ENCODE results near the gene SMARCC1.

Gene SMARCC1

GRCh38 chr3:47802734-47803479, 21.2 kb upstream of the SMARCC1 start, which contains the start of gene DHX30:
Gene DHX30, plus strand, starts transcription at chr3:47803138. Its CDS starts 7,546 bp downstream, at chr3:47810684.
- H3K9me3 ChIP-seq (ENCODE audit: control insufficient read depth, insufficient read depth, low read depth, low read length) = no peaks in the 10 kb centered on the region
- H3K27ac ChIP-seq (ENCODE audit: extremely low read depth, low read depth, low read length) = peak within 1 kb of the TSS; percentile 86
- no peaks in the 10 kb centered on the region for H3K4me1 ChIP-seq (ENCODE audit: control insufficient read depth, insufficient read depth, low read length)
- peaks cover 12 to 20% of the 10 kb centered on the region in 2 experiments; a peak in 2 of 3 replicates for H3K36me3 ChIP-seq (ENCODE audit: control insufficient read depth in 2 of 2, insufficient read depth in 1 of 2, low read length in 2 of 2)
- CTCF ChIA-PET = interaction anchor here (0.6 kb wide), 1 partner anchor 281 kb away, joined by 3 read pairs; no protein-coding TSS in a partner anchor
- POLR2A ChIA-PET = interaction anchor here (0.5 to 1.9 kb wide), 5 partner anchors 13 to 382 kb away, joined by 3 to 4 read pairs (median 3); no protein-coding TSS in a partner anchor
- peak within 1 kb of the TSS; percentile 76 for H3K4me3 ChIP-seq (ENCODE audit: low read depth, low read length)
- TF ChIP-seq ZBTB48 (tag by site-specific recombination; IDR thresholded peaks at IDR 0.05) (no peak), ZEB2 (tag by site-specific recombination; IDR thresholded peaks at IDR 0.05) (0 out of 2 replicates have a peak, but pooled peaks have one; percentile 7), ZNF623 (tag by site-specific recombination; IDR thresholded peaks at IDR 0.05) (no peak), ZNF658 (tag by site-specific recombination; IDR thresholded peaks at IDR 0.05) (no peak), ZNF133 (tag by site-specific recombination; IDR thresholded peaks at IDR 0.05) (no peak), HOXA7 (CRISPR knock-in tag; IDR thresholded peaks at IDR 0.05; ENCODE audit: borderline replicate concordance) (no peak), ZNF24 (tag by site-specific recombination; IDR thresholded peaks at IDR 0.05) (no peak), ZBTB8A (tag by site-specific recombination; IDR thresholded peaks at IDR 0.05) (peak; percentile 50; the same call in 1 of the 2 replicates), ZNF114 (tag by site-specific recombination; IDR thresholded peaks at IDR 0.05) (no peak), ZSCAN18 (tag by site-specific recombination; IDR thresholded peaks at IDR 0.05) (no peak), PATZ1 (tag by site-specific recombination; IDR thresholded peaks at IDR 0.05) (no peak), ZXDB (tag by site-specific recombination; IDR thresholded peaks at IDR 0.05) (0 out of 2 replicates have a peak, but pooled peaks have one; percentile 6), ZNF146 (tag by site-specific recombination; IDR thresholded peaks at IDR 0.05) (no peak), ZSCAN16 (tag by site-specific recombination; IDR thresholded peaks at IDR 0.05) (peak; percentile 98), ZNF404 (tag by site-specific recombination; IDR thresholded peaks at IDR 0.05) (no peak), ZBTB10 (tag by site-specific recombination; IDR thresholded peaks at IDR 0.05) (no peak), ZNF174 (tag by site-specific recombination; IDR thresholded peaks at IDR 0.05) (no peak), ZNF416 (tag by site-specific recombination; IDR thresholded peaks at IDR 0.05) (no peak), BCL11B (tag by site-specific recombination; IDR thresholded peaks at IDR 0.05; ENCODE audit: low read depth) (no peak), ZNF580 (tag by site-specific recombination; IDR thresholded peaks at IDR 0.05) (no peak), KLF7 (tag by site-specific recombination; IDR thresholded peaks at IDR 0.05; ENCODE audit: borderline replicate concordance) (no peak), ZNF768 (tag by site-specific recombination; IDR thresholded peaks at IDR 0.05) (no peak), ZNF274 (IDR thresholded peaks at IDR 0.05; ENCODE audit: low read length) (no peak), ZNF274 (tag by site-specific recombination; IDR thresholded peaks at IDR 0.05; ENCODE audit: borderline replicate concordance) (no peak), ZBTB21 (tag by site-specific recombination; IDR thresholded peaks at IDR 0.05) (no peak), BCL6B (tag by site-specific recombination; IDR thresholded peaks at IDR 0.05) (no peak), ZNF148 (tag by site-specific recombination; IDR thresholded peaks at IDR 0.05; ENCODE audit: borderline replicate concordance) (no peak), KLF8 (tag by site-specific recombination; IDR thresholded peaks at IDR 0.05) (no peak; the same call in 1 of the 2 replicates), ZSCAN23 (tag by site-specific recombination; IDR thresholded peaks at IDR 0.05) (no peak)
